ENCODE data around the gene C16orf87.

Gene C16orf87

GRCh38 chr16:46843898-46844642 is 13.1 kb upstream of the C16orf87 start:
- DNase-seq (ENCODE audit: low read depth), result no peak

GRCh38 chr16:46842192-46842895 is 11.4 kb upstream of the C16orf87 start:
- DNase-seq (ENCODE audit: low read depth), result no peak

GRCh38 chr16:46839986-46840443 is 9.0 kb upstream of the C16orf87 start:
- no peak for DNase-seq (ENCODE audit: low read depth)

GRCh38 chr16:46836534-46837530 is 5.9 kb upstream of the C16orf87 start:
- no peak for DNase-seq (ENCODE audit: low read depth)

GRCh38 chr16:46833460-46833800 is 2.5 kb upstream of the C16orf87 start:
- no peak for DNase-seq (ENCODE audit: low read depth)

GRCh38 chr16:46832757-46833459 is 1.9 kb upstream of the C16orf87 start:
- DNase-seq (ENCODE audit: low read depth), result no peak

- no peak for DNase-seq (ENCODE audit: low read depth)
Observed at GRCh38 chr16:46830417-46830901, 521 bp downstream of the C16orf87 start.

GRCh38 chr16:46828943-46829342 is 2.0 kb downstream of the C16orf87 start:
- DNase-seq (ENCODE audit: low read depth), result no peak

GRCh38 chr16:46828292-46828691 is 2.7 kb downstream of the C16orf87 start:
- DNase-seq (ENCODE audit: low read depth), result no peak

GRCh38 chr16:46826631-46827030 is 4.3 kb downstream of the C16orf87 start:
- no peak for DNase-seq (ENCODE audit: low read depth)

- DNase-seq (ENCODE audit: low read depth), result no peak
Observed at GRCh38 chr16:46822270-46822669, 8.7 kb downstream of the C16orf87 start.

GRCh38 chr16:46817961-46818360 is 13.0 kb downstream of the C16orf87 start:
- DNase-seq (ENCODE audit: low read depth), result no peak

- no peak for DNase-seq (ENCODE audit: low read depth)
Observed at GRCh38 chr16:46814790-46815189, 16.2 kb downstream of the C16orf87 start.

GRCh38 chr16:46813611-46814010 is 17.4 kb downstream of the C16orf87 start:
- no peak for DNase-seq (ENCODE audit: low read depth)

GRCh38 chr16:46812781-46813540 is 18.0 kb downstream of the C16orf87 start:
- no peak for DNase-seq (ENCODE audit: low read depth)

- no peak for DNase-seq (ENCODE audit: low read depth)
Observed at GRCh38 chr16:46811682-46812081, 19.3 kb downstream of the C16orf87 start.

GRCh38 chr16:46808997-46809396 is 22.0 kb downstream of the C16orf87 start:
- DNase-seq (ENCODE audit: low read depth), result no peak

- DNase-seq (ENCODE audit: low read depth), result no peak
Observed at GRCh38 chr16:46807336-46807735, 23.6 kb downstream of the C16orf87 start.

- no peak for DNase-seq (ENCODE audit: low read depth)
Observed at GRCh38 chr16:46803373-46803772, 27.6 kb downstream of the C16orf87 start.

- DNase-seq (ENCODE audit: low read depth), result no peak
Observed at GRCh38 chr16:46801428-46802049, 29.4 kb downstream of the C16orf87 start.

Data from stimulated activated CD8-positive, alpha-beta memory T cell treated with anti-CD3 and anti-CD28 coated beads, Interleukin-7, amount 100 ng/mL, for 24 hours (primary cell).